Activated gamma-delta T cell treated with anti-CD3 and anti-CD28 coated beads, Interleukin-2, amount 50 U/mL, for 16 hours (primary cell): ENCODE data around the gene SPHK2.
"Not testable (repeated sequence)": the region's sequence is repeated elsewhere in the genome, so short reads cannot be mapped to it uniquely, and the experiment has no call there.

Source experiments
- DNase-seq: peaks from one replicate; pipeline ENCODE4 v3.0.0-alpha.2; 2020; ENCODE audit warnings: low read depth

The SPHK2 gene

GRCh38 chr19:48637449-48637947 is 18.2 kb downstream of the SPHK2 start:
- peak; percentile 100 for DNase-seq

GRCh38 chr19:48637948-48638830 is 18.9 kb downstream of the SPHK2 start:
- peak; percentile 70 for DNase-seq

GRCh38 chr19:48638831-48639381 is 19.6 kb downstream of the SPHK2 start:
- DNase-seq = no peak

DNA sequence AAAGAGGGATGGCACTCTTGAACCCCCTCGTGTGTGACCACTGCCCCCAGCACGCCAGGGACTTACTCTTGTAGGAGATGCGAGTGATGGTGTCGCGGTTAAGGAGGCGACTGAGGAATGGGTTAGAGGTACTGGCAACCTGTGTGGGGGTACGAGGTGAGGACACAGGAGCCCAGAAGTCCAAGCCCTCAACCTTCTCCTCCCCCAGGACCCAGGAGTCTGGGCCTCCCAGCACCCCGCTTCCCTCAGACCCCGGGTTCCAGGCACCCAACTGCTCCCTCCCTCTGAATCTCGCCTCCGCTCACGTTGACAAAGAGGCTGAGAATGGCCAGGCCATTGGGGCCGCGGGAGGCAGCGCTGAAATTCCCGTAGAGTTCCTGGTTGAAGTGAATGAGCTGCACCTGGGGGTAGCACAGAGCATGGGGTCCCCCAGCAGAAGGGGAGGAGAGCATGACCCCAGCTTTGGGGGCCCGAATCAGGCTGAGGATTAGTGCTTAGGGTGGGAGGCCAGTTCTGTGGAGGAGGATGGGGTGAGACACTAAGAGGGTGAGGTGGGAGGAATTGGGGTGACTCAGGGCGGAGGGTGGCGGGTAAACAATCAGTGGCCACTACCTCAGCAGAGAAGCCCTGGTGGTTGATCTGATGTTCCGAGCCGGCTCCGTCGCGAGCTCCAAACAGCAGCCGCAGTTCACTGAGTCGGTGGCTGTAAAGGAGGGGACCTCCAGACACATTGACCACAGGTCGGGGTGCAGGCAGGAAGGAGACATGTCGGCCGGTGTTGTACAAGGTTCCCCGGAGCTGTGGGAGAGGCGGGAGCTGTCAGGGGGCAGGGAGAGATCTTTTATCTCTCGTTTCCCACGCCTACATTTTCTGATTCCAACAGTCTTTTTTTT is 20.4 kb downstream of the SPHK2 start:
- no peak for DNase-seq

DNA sequence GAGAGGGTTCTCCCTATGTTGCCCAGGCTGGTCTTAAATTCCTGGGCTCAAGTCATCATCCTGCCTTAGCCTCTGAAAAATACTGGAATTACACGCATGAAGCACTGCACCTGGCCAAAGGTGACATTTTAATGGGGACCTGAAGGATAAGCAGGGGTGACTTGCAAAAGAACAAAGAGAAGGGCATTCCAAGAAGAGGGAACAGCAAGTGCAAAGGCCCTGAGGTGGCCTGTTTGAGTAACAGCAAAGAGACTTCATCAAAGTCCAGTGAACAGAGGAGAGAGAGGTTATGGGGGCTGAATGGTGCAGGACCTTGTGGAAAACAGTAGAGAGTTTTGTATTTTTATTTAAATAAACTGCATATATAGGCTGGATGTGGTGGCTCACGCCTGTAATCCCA is 22.5 kb downstream of the SPHK2 start:
- no peak for DNase-seq

DNA sequence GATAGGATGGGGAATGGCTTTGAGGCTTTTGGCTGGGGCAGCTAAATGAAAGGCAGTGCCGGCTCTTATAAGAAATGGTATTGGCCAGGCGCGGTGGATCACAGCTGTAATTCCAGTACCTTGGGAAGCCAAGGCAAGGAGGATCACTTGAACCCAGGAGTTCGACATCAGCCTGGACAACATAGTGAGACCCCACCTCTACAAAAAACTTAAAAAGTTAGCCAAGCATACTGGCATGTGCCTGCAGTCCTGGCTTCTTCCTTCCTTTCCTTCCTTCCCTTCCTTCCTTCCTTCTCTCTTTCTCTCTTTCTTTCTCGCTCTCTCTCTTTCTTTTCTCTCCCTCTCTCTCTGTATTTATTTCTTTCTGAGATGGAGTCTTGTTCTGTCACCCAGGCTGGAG is 23.6 kb downstream of the SPHK2 start:
- DNase-seq = no peak

- no peak for DNase-seq
Observed at GRCh38 chr19:48644355-48644754, 25.0 kb downstream of the SPHK2 start.

- peak; percentile 58 for DNase-seq
Observed at GRCh38 chr19:48644839-48645619, 25.7 kb downstream of the SPHK2 start.

- no peak for DNase-seq
Observed at GRCh38 chr19:48645620-48646000, 26.3 kb downstream of the SPHK2 start.

GRCh38 chr19:48646001-48646721 is 26.9 kb downstream of the SPHK2 start, which contains the start of gene CA11:
TSS of gene CA11 (minus strand) at chr19:48646187. CDS start at chr19:48645632, 555 bp downstream.
- peak; percentile 87 for DNase-seq

DNA sequence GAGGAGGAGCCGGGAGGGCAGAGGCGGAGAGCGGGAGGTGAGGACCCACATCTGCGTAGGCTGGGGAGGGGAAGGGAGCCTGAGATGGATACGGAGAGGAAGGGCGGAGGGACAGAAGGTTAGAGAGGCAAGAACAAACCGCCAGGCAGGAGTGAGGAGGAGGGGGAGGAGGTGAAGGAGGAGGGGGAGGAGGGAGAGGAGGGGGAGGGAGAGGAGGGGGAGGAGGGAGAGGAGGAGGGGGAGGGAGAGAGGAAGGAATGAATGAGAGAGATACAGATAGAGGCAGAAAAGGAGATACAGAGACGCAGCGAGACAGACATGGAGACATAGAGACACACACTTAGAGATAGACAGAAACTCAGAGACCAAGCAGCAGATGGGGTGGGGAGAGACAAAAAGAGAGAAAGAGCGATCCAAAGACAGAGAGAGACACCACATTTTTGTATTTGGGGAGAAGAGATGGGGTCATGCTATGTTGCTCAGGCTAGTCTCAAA is 27.5 kb downstream of the SPHK2 start:
- no peak for DNase-seq

- DNase-seq = no peak
Observed at GRCh38 chr19:48648134-48648533, 28.8 kb downstream of the SPHK2 start.

DNA sequence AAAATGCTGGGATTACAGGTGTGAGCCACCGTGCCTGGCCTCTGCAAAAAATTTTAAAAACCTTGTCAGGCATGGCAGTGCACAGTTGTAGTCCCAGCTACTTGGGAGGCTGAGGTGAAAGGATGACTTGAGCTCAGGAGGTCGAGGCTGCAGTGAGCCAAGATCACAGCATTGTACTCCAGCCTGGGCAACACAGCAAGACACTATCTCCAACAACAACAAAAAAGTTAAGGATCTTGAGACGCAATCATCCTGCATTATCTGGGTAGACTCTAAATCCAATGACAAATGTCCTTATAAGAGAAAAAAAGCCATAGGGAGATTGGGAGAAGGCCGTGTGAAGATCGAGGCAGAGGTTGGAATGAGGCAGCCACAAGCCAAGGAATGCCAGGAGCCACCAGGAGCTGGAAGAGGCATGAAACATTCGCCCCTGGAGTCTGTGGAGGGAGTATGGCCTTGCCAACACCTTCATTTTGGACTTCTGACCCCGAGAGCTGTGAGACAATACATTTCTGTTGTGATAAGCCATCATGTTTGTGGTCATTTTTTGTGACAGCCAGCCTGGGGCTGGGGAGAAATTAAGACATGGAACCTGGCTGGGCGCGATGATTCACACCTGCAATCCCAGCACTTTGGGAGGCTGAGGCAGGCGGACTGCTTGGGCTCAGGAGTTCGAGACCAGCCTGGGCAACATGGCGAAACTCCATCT is 31.8 kb downstream of the SPHK2 start:
- DNase-seq = no peak

- DNase-seq = no peak
Observed at GRCh38 chr19:48651683-48652048, 32.4 kb downstream of the SPHK2 start.

- no peak for DNase-seq
Observed at GRCh38 chr19:48654299-48655059, 35.2 kb downstream of the SPHK2 start.

- DNase-seq = no peak
Observed at GRCh38 chr19:48656840-48657474, 37.7 kb downstream of the SPHK2 start.

DNA sequence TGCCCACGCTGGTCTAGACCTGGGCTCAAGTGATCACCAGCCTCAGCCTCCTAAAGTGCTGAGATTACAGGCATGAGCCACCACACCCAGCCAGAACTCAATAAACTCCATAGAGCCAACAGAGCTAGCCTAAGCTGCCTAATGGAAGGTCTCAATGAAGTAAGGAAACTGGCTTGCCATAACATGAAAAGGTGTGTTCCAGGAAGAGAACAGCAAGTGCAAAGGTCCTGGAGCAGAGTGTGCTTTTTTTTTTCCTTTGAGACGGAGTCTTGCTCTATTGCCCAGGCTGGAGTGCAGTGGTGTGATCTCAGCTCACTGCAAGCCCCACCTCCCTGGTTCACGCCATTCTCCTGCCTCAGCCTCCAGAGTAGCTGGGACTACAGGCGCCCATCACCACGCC is 38.5 kb downstream of the SPHK2 start:
- not testable (repeated sequence) for DNase-seq

DNA sequence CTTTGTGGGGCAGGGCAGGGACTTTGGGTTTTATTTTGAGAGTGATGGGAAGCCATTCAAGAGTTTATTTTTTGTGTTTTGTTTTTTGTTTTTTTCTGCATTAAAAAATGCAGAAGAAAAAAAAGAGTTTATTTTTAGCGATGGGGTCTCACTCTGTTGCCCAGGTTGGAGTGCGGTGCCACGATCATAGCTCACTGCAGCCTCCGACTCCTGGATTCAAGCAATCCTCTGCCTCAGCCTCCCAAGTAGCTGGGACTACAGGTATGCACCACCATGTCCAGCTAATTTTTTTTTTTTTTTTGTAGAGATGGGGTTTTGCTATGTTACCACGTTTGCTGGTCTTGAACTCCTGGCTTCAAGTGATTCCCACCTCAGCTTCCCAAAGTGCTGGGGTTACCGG is 39.2 kb downstream of the SPHK2 start:
- no peak for DNase-seq

GRCh38 chr19:48659768-48660167 is 40.5 kb downstream of the SPHK2 start:
- DNase-seq = no peak
